Stomach (tissue), 9 donors: ENCODE data around the gene OR5A2. TPM values are rescaled to one million over a fixed set of nuclear protein-coding genes. Genes with fewer than 3 reads are reported as not detected.

Experiments used
- DNase-seq, 2 donors: peaks; one replicate each; pipeline versions ENCODE4 v3.0.0 to v3.0.0-alpha.2; 2013 to 2019
- H3K27ac ChIP-seq, 5 donors: fragments of 200-600 bp in 4 of 5; sonication (generic) in 4 of 5; one replicate each; pipeline ENCODE4 v1.5.1; 2013 to 2019; ENCODE audit warnings: mild to moderate bottlenecking in 1 of 5, moderate library complexity in 1 of 5
- H3K27me3 ChIP-seq, 3 donors: fragments of 200-600 bp; sonication (generic); one replicate each; pipeline ENCODE4 v1.5.1; 2017 to 2019; ENCODE audit warnings: mixed run types in 1 of 3
- H3K36me3 ChIP-seq, 4 donors: fragments of 200-600 bp; sonication (generic); 1 replicate in 3 of 4; 2 replicates in 1 of 4; pipeline ENCODE4 v1.5.1; 2016 to 2019
- H3K4me1 ChIP-seq, 4 donors: fragments of 200-600 bp; sonication (generic); one replicate each; pipeline ENCODE4 v1.5.1; 2016 to 2019
- H3K4me3 ChIP-seq, 4 donors: fragments of 200-600 bp; sonication (generic) in 3 of 4; one replicate each; pipeline ENCODE4 v1.5.1; 2016 to 2019; ENCODE audit warnings: mild to moderate bottlenecking in 1 of 4
- H3K9me3 ChIP-seq, 4 donors: fragments of 200-600 bp; sonication (generic); one replicate each; pipeline ENCODE4 v1.5.1; 2016 to 2019
- EP300 ChIP-seq: sonication (generic); formaldehyde crosslinking; IDR thresholded peaks from one replicate; pipeline ENCODE4 v1.6.1; 2017; ENCODE audit warnings: antibody characterized with exemption
- POLR2A ChIP-seq, 4 donors: fragments of 450-650 bp; IDR thresholded peaks; one replicate each; pipeline ENCODE4 v1.6.1; 2016; ENCODE audit warnings: antibody characterized with exemption in 4 of 4, control low read depth in 2 of 4, mild to moderate bottlenecking in 1 of 4, moderate library complexity in 1 of 4
- POLR2AphosphoS5 ChIP-seq, 3 donors: sonication (generic); formaldehyde crosslinking; IDR thresholded peaks; one replicate each; pipeline ENCODE4 v1.6.1; 2016; ENCODE audit warnings: antibody characterized with exemption in 3 of 3
- WGBS, 5 donors: extraction: QIAGEN DNeasy Blood & Tissue Kit in 3 of 5; methylation state at CpG; one replicate each; pipeline versions ENCODE4 v1.1.5 to v1.1.7; 2013 to 2018; 5-methylcytosine and 5-hydroxymethylcytosine counted together
- intact Hi-C: fragments of 100-400 bp; cut with DNase I; formaldehyde crosslinking; loops from one replicate; pipeline ENCODE4 v1.15.1; 2023; ENCODE audit warnings: low total_unique reads
- polyA plus RNA-seq, 3 donors: library from polyadenylated mRNA; stranded (reverse); fragments of 200-250 nt; gene quantifications; one replicate each; pipeline ENCODE4 v1.2.3, GENCODE V29; 2013
- total RNA-seq, 5 donors: library from RNA; depleted of rRNA; stranded (reverse); fragments of >200 nt; gene quantifications; one replicate each; pipeline versions ENCODE4 v1.1.0 to v1.2.3, GENCODE V29; 2014 to 2016
- TF ChIP-seq, protein P1 (sequence below), 7 experiments: fragments of 450-650 bp in 4 of 7; fragments of 200-600 bp in 3 of 7; sonication (generic) in 3 of 7; IDR thresholded peaks; one replicate each; pipeline ENCODE4 v1.5.1; 2016 to 2019; ENCODE audit warnings: antibody characterized with exemption in 7 of 7, control low read depth in 2 of 7, mild to moderate bottlenecking in 1 of 7
- donor health status: healthy with polysubstance abuse.
- donor health status: Bipolar disorder and iron deficiency.
- donor health status: healthy.

Gene OR5A2
- total and polyA plus RNA-seq, 8 donors = not detected

DNA sequence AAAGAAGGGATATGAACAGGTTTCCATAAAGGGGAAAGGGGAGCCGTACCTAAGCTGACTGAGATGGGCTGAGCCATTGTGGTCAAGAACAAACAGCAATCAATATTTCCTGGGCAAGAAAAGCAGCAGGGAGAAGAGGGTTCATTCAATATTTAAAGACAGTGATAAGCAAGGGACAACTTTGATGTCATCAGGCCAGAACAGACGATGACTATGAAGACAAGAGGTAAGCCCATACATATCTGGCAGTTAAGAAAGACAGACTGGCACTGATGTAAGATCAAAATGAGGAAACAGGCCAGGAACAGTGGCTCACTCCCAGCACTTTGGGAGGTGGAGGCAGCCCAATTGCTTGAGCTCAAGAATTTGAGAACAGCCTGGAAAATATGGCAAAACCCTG lies 2.4 kb downstream of the OR5A2 start:
- no peak for DNase-seq
- Histone ChIP-seq H3K27ac (no peak overlapping the region), H3K36me3 (no peaks in the 10 kb centered on the region), H3K27me3 (no peaks in the 10 kb centered on the region), H3K9me3 (no peaks in the 10 kb centered on the region), H3K4me3 (no peak overlapping the region), H3K4me1 (no peaks in the 10 kb centered on the region)
- WGBS, 5 donors = 61 to 74% (median 68%) methylated on average over 2 of the region's 2 CpGs
- TF ChIP-seq EP300 = no peak
- TF ChIP-seq, protein P1, sequence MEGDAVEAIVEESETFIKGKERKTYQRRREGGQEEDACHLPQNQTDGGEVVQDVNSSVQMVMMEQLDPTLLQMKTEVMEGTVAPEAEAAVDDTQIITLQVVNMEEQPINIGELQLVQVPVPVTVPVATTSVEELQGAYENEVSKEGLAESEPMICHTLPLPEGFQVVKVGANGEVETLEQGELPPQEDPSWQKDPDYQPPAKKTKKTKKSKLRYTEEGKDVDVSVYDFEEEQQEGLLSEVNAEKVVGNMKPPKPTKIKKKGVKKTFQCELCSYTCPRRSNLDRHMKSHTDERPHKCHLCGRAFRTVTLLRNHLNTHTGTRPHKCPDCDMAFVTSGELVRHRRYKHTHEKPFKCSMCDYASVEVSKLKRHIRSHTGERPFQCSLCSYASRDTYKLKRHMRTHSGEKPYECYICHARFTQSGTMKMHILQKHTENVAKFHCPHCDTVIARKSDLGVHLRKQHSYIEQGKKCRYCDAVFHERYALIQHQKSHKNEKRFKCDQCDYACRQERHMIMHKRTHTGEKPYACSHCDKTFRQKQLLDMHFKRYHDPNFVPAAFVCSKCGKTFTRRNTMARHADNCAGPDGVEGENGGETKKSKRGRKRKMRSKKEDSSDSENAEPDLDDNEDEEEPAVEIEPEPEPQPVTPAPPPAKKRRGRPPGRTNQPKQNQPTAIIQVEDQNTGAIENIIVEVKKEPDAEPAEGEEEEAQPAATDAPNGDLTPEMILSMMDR (IDR thresholded peaks at IDR 0.05) = no peak
- TF ChIP-seq POLR2A (IDR thresholded peaks at IDR 0.05) = no peak
- no peak for TF ChIP-seq POLR2AphosphoS5 (IDR thresholded peaks at IDR 0.05)
- intact Hi-C loops = no loop called here

DNA sequence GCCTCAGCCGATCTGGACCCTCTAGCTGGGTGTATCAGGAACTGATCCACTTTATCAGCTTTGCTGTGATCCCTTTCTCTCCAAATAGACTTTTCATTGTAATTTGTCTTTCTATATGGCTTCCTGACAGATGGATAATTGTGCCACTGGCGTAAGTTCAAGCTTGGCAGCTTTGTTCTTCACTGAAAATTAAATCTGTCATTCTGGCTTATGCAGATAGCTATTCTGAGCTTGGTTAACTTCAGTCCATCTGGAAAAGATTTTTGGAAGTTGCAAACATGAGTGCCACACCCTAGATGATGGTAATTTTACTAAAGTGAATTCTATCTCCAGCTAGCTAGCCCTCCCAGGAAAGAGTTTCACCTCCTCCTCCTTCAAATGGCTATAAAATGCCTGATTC lies 8.1 kb downstream of the OR5A2 start:
- no peak overlapping the region for H3K27ac ChIP-seq
- H3K4me1 ChIP-seq = no peaks in the 10 kb centered on the region
- WGBS, 5 donors = 62 to 80% (median 75%) methylated on average over 2 of the region's 2 CpGs
- no peak overlapping the region for H3K4me3 ChIP-seq
- H3K36me3 ChIP-seq = no peaks in the 10 kb centered on the region
- no peak for DNase-seq
- TF ChIP-seq, protein P1 (IDR thresholded peaks at IDR 0.05) = no peak
- TF ChIP-seq POLR2AphosphoS5 (IDR thresholded peaks at IDR 0.05) = no peak
- no peak for TF ChIP-seq EP300
- no peak for TF ChIP-seq POLR2A (IDR thresholded peaks at IDR 0.05)
- intact Hi-C loops = no loop called here
- H3K9me3 ChIP-seq = no peaks in the 10 kb centered on the region
- no peaks in the 10 kb centered on the region for H3K27me3 ChIP-seq

DNA sequence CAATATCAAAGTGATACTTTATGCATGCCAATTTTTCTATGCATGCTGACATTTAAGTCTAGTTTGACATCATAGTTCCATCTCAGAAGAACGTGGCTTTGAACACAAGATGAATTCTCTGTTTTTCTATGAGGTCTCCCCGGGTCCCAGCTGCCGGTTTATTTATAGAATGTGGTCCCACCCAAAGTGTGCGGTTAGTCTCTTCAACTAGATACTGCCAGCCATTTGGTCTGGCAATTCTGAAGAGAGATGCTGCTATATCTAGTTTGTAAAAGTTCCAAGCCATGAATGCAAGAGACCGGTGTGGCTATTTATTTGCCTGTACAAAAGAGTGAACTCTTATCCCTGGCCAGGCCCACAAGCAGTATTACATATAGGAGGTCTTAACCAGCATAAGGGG lies 9.2 kb downstream of the OR5A2 start:
- 62 to 70% (median 67%) methylated on average over 5 of the region's 5 CpGs for WGBS, 5 donors
- intact Hi-C loops = no loop called here
- TF ChIP-seq POLR2A (IDR thresholded peaks at IDR 0.05) = no peak
- TF ChIP-seq EP300 = no peak
- TF ChIP-seq, protein P1 (IDR thresholded peaks at IDR 0.05) = no peak
- no peak for TF ChIP-seq POLR2AphosphoS5 (IDR thresholded peaks at IDR 0.05)
- H3K27me3 ChIP-seq = no peaks in the 10 kb centered on the region
- H3K36me3 ChIP-seq = no peaks in the 10 kb centered on the region
- H3K4me1 ChIP-seq = no peaks in the 10 kb centered on the region
- H3K27ac ChIP-seq = no peak overlapping the region
- peak in 1 of 2 donors; percentile 10 for DNase-seq
- no peak overlapping the region for H3K4me3 ChIP-seq
- H3K9me3 ChIP-seq = no peaks in the 10 kb centered on the region

DNA sequence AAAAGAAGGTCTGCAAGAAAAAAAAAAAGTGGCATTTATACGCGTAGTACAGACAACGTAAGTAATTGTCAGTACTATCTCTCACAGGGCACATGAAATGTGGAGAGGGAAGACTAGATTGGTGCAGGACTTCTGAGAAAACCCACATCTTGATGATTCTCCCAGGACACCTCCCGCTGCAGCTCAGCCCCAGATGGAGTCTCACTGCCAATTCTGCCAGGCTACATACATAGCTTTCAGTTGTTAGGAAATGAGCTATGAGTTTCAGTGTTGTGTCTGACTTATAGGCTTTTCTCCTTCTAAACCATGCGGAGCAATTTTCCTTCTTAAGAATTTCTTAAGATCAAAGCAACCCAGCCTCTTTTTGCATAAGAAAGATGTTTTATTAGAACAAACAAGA lies 9.6 kb downstream of the OR5A2 start:
- 75 to 90% (median 85%) methylated on average over 5 of the region's 5 CpGs for WGBS, 5 donors
- Histone ChIP-seq H3K36me3 (no peaks in the 10 kb centered on the region), H3K4me3 (no peak overlapping the region), H3K4me1 (no peaks in the 10 kb centered on the region), H3K27ac (no peak overlapping the region), H3K27me3 (no peaks in the 10 kb centered on the region), H3K9me3 (no peaks in the 10 kb centered on the region)
- intact Hi-C loops = no loop called here
- DNase-seq = no peak
- TF ChIP-seq EP300 (no peak), POLR2AphosphoS5 (IDR thresholded peaks at IDR 0.05) (no peak), POLR2A (IDR thresholded peaks at IDR 0.05) (no peak)
- TF ChIP-seq, protein P1 (IDR thresholded peaks at IDR 0.05) = no peak
